ENCODE measurements around the gene RNF141. TPM values are rescaled to one million over a fixed set of nuclear protein-coding genes. Genes with fewer than 3 reads are reported as not detected.

The RNF141 gene
- polyA plus RNA-seq, 1 experiment, result 34.8 TPM

- Histone ChIP-seq H3K9me3 (ENCODE audit: control insufficient read depth, insufficient read depth, low read length) (peaks cover 4% of the 10 kb centered on the region), H3K27me3 (ENCODE audit: control insufficient read depth, insufficient read depth, low read length) (no peaks in the 10 kb centered on the region), H3K27ac (ENCODE audit: low read depth, low read length) (no peak overlapping the region), H3K4me3 (ENCODE audit: low read depth, low read length) (no peak overlapping the region)
- ChIA-PET POLR2A (no interaction called here), CTCF (interaction anchor here (1.1 kb wide), 1 partner anchor 26 kb away, joined by 4 read pairs; no protein-coding TSS in a partner anchor)
- DNase-seq (ENCODE audit: low read depth, low spot score), result no peak
- TF ChIP-seq CTCF (IDR thresholded peaks at IDR 0.05; ENCODE audit: low read depth, low read length), result no peak
These were observed 2.1 kb downstream of the RNF141 start for GRCh38 chr11:10538924-10539323.

GRCh38 chr11:10537600-10537999 lies 3.4 kb downstream of the RNF141 start:
- CTCF ChIA-PET, result interaction anchor here (1.1 to 1.3 kb wide), 3 partner anchors 25 to 132 kb away, joined by 3 to 4 read pairs (median 4); no protein-coding TSS in a partner anchor
- POLR2A ChIA-PET, result no interaction called here

GRCh38 chr11:10534316-10534715 lies 6.7 kb downstream of the RNF141 start:
- Histone ChIP-seq H3K4me3 (ENCODE audit: low read depth, low read length) (no peak overlapping the region), H3K9me3 (ENCODE audit: control insufficient read depth, insufficient read depth, low read length) (no peaks in the 10 kb centered on the region), H3K27me3 (ENCODE audit: control insufficient read depth, insufficient read depth, low read length) (no peaks in the 10 kb centered on the region), H3K27ac (ENCODE audit: low read depth, low read length) (no peak overlapping the region)
- no peak for DNase-seq (ENCODE audit: low read depth, low spot score)
- POLR2A ChIA-PET, result no interaction called here
- TF ChIP-seq CTCF (IDR thresholded peaks at IDR 0.05; ENCODE audit: low read depth, low read length), result no peak
- CTCF ChIA-PET, result interaction anchor here (0.6 to 1.4 kb wide), 2 partner anchors 20 to 104 kb away, joined by 3 to 5 read pairs; no protein-coding TSS in a partner anchor

More at GRCh38 chr11:10537600-10537999, 3.4 kb downstream of the RNF141 start:
- no peaks in the 10 kb centered on the region; the same call in 1 of the 2 replicates for H3K9me3 ChIP-seq (ENCODE audit: control insufficient read depth, insufficient read depth, low read length)
- H3K27ac ChIP-seq (ENCODE audit: low read depth, low read length), result no peak overlapping the region
- no peak for TF ChIP-seq CTCF (IDR thresholded peaks at IDR 0.05; ENCODE audit: low read depth, low read length)
- no peaks in the 10 kb centered on the region for H3K27me3 ChIP-seq (ENCODE audit: control insufficient read depth, insufficient read depth, low read length)
- H3K4me3 ChIP-seq (ENCODE audit: low read depth, low read length), result no peak overlapping the region
- no peak for DNase-seq (ENCODE audit: low read depth, low spot score)

GRCh38 chr11:10533323-10533722 lies 7.7 kb downstream of the RNF141 start:
- Histone ChIP-seq H3K9me3 (ENCODE audit: control insufficient read depth, insufficient read depth, low read length) (no peaks in the 10 kb centered on the region), H3K4me3 (ENCODE audit: low read depth, low read length) (no peak overlapping the region), H3K27me3 (ENCODE audit: control insufficient read depth, insufficient read depth, low read length) (no peaks in the 10 kb centered on the region), H3K27ac (ENCODE audit: low read depth, low read length) (no peak overlapping the region)
- TF ChIP-seq CTCF (IDR thresholded peaks at IDR 0.05; ENCODE audit: low read depth, low read length), result no peak
- CTCF ChIA-PET, result interaction anchor here (0.6 to 4.2 kb wide), 5 partner anchors 8 to 213 kb away, joined by 3 to 44 read pairs (median 3); partner anchors contain the start of gene RNF141
- POLR2A ChIA-PET, result no interaction called here
- no peak for DNase-seq (ENCODE audit: low read depth, low spot score)

GRCh38 chr11:10532526-10532925 lies 8.5 kb downstream of the RNF141 start:
- Histone ChIP-seq H3K27ac (ENCODE audit: low read depth, low read length) (no peak overlapping the region), H3K9me3 (ENCODE audit: control insufficient read depth, insufficient read depth, low read length) (no peaks in the 10 kb centered on the region), H3K27me3 (ENCODE audit: control insufficient read depth, insufficient read depth, low read length) (no peaks in the 10 kb centered on the region), H3K4me3 (ENCODE audit: low read depth, low read length) (no peak overlapping the region)
- POLR2A ChIA-PET, result no interaction called here
- no peak for DNase-seq (ENCODE audit: low read depth, low spot score)
- no peak for TF ChIP-seq CTCF (IDR thresholded peaks at IDR 0.05; ENCODE audit: low read depth, low read length)
- CTCF ChIA-PET, result interaction anchor here (0.6 to 4.2 kb wide), 3 partner anchors 9 to 212 kb away, joined by 3 to 44 read pairs (median 4); partner anchors contain the start of gene RNF141
